ENCODE data around the gene THTPA. TPM values are rescaled to one million over a fixed set of nuclear protein-coding genes. Genes with fewer than 3 reads are reported as not detected.

Gene THTPA
- total and polyA plus RNA-seq, 2 of the 4 experiments (the other 2 are of a cell fraction) = 5.0 to 9.2 TPM

DNA sequence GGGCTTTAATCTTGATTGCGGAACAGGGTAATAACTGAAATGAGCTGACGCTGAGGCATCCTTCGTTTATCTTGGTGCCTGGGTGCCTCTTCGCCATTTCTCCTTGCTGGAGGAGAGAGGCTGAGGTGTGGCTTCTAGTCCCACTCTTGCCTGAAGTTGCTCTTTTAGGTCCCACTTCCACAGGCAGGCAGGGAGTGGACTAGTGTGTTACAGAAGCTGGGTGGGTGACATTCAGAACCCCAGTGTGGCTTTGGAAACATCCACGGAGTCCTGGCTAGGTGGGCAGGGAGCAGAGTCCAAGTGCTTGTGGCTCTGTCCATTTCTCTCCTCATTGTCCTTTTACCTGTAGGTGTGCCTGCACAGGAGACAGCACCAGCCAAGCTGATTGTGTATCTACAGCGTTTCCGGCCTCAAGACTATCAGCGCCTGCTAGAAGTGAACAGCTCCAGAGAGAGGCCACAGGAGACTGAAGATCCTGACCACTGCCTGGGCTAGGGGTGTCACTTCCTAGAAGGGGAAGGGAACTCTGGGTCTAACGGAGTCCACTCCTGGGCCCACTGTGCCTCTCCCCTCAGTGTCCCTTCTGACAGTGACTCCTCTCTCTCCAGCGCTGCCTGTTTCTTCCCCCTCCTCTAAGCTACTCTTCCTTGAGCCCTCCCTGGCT lies 2.4 kb downstream of the THTPA start:
- Histone ChIP-seq H3K4me2 (ENCODE audit: low read depth, low read length) (no peak overlapping the region), H3K14ac (replicated peaks; ENCODE audit: low read depth, low read length) (no peak overlapping the region), H3K9me1 (ENCODE audit: insufficient read depth, low read length) (peaks cover 10% of the 10 kb centered on the region), H3K4me1 (ENCODE audit: control insufficient read depth, insufficient read depth, low read length) (peaks cover 7% of the 10 kb centered on the region), H3K9me3 (ENCODE audit: control insufficient read depth, insufficient read depth, low read length) (no peaks in the 10 kb centered on the region), H3K27ac (ENCODE audit: insufficient read depth, low read length) (no peak overlapping the region), H3K56ac (ENCODE audit: extremely low read depth, insufficient read depth, low read length) (no peak overlapping the region), H3K79me1 (ENCODE audit: low read depth in 1 of 2, low read length in 2 of 2) (peaks cover 15 to 18% of the 10 kb centered on the region in 2 experiments), H4K20me1 (ENCODE audit: insufficient read depth, low read length) (no peaks in the 10 kb centered on the region), H2BK5ac (ENCODE audit: low read depth, low read length, poor library complexity, severe bottlenecking) (no peak overlapping the region), H4K91ac (ENCODE audit: insufficient read depth, low read depth, low read length) (no peak overlapping the region), H2BK20ac (ENCODE audit: low read depth, low read length) (no peak overlapping the region), H2AFZ (replicated peaks; ENCODE audit: low read length, poor library complexity) (no peak overlapping the region), H2AK5ac (ENCODE audit: low read depth, low read length) (no peak overlapping the region), H2AK9ac (replicated peaks; ENCODE audit: low read depth, low read length, poor library complexity) (no peak overlapping the region), H3K9ac (ENCODE audit: low read depth, low read length) (no peak overlapping the region), H3K36me3 (ENCODE audit: control insufficient read depth, insufficient read depth, low read length) (peaks cover 7% of the 10 kb centered on the region), H3K4me3 (ENCODE audit: insufficient read depth, low read depth, low read length) (no peak overlapping the region), H4K8ac (ENCODE audit: low read depth in 2 of 2, low read length in 2 of 2) (no peak overlapping the region), H3K18ac (ENCODE audit: low read depth, low read length) (no peak overlapping the region), H3K23ac (ENCODE audit: low read depth, low read length) (no peak overlapping the region), H4K5ac (ENCODE audit: low read depth, low read length) (no peak overlapping the region), H3K4ac (ENCODE audit: low read depth, low read length) (no peak overlapping the region), H2BK15ac (ENCODE audit: low read depth, low read length) (no peak overlapping the region), H2BK120ac (ENCODE audit: low read depth, low read length) (no peak overlapping the region), H3K27me3 (ENCODE audit: control insufficient read depth, insufficient read depth, low read length) (no peaks in the 10 kb centered on the region)
- ChIA-PET CTCF (interaction anchor here (1.5 to 4.2 kb wide), 2 partner anchors 73 to 81 kb away, joined by 11 to 30 read pairs; no protein-coding TSS in a partner anchor), POLR2A (ENCODE audit: unreplicated experiment) (no interaction called here)
- 100% methylated on average over 3 of the region's 10 CpGs; no CpG with 5 or more reads in 1 of the 2 experiments for WGBS, 2 experiments (ENCODE audit: extremely low coverage in 2 of 2, insufficient read length in 1 of 2)
- intact Hi-C loops (cut with micrococcal nuclease) = loop anchor here (1.0 kb wide), 1 partner anchor 75 kb away; no protein-coding TSS in a partner anchor
- no peak for TF ChIP-seq CEBPB (IDR thresholded peaks at IDR 0.05; ENCODE audit: low read depth, low read length)
- TF ChIP-seq MAFK (IDR thresholded peaks at IDR 0.05; ENCODE audit: low read depth, low read length) = no peak
- TF ChIP-seq POLR2A (IDR thresholded peaks at IDR 0.05; ENCODE audit: low read depth, low read length) = no peak
- no peak for TF ChIP-seq CTCF (conservative IDR thresholded peaks at IDR 0.05; ENCODE audit: low read depth, low read length)
- TF ChIP-seq SMC3 (IDR thresholded peaks at IDR 0.05; ENCODE audit: low read depth, low read length) = no peak
- TF ChIP-seq MXI1 (IDR thresholded peaks at IDR 0.05; ENCODE audit: borderline replicate concordance, low read depth, low read length) = no peak
- TF ChIP-seq RCOR1 (IDR thresholded peaks at IDR 0.05; ENCODE audit: insufficient replicate concordance, low read length) = no peak
- no peak for TF ChIP-seq RFX5 (IDR thresholded peaks at IDR 0.05; ENCODE audit: low read depth, low read length)
- DNase-seq = no peak
- in situ Hi-C loops (cut with MboI; ENCODE audit: low sequenced_read_pairs) = loop anchor here (5.0 to 10.0 kb wide), 2 partner anchors 81 to 234 kb away; partner anchors contain the start of gene PABPN1
- no TSS peak for BruUV-seq (replicated peaks)
- dilution Hi-C loops (cut with HindIII; ENCODE audit: low sequenced_read_pairs, unreplicated experiment) = no loop called here
- ATAC-seq (ENCODE audit: low read depth) = no peak

Measured in IMR-90 (cell line).